H1 (cell line): ENCODE data around the gene OGFOD2. TPM values are rescaled to one million over a fixed set of nuclear protein-coding genes. Genes with fewer than 3 reads are reported as not detected.

Experiments
- CTCF ChIA-PET: fragments of 300-600 bp; sonication (Branson Sonifier 250); formaldehyde crosslinking; loops from one replicate; lab custom pipeline; 2021; ENCODE audit not compliant: partially characterized antibody; lab: Charles Lee
- POLR2A ChIA-PET: fragments of 300-600 bp; sonication (Branson Sonifier 250); formaldehyde crosslinking; loops from one replicate; lab custom pipeline; 2021; ENCODE audit warnings: inconsistent platforms; ENCODE audit not compliant: partially characterized antibody; lab: Charles Lee
- DNase-seq, 2 experiments: peaks; one replicate each; pipeline versions ENCODE4 v3.0.0 to v3.0.0-alpha.2; 2010 to 2022; ENCODE audit warnings: low spot score in 2 of 2, low read depth in 1 of 2, mixed read lengths in 1 of 2
- FAIRE-seq: peaks from 2 replicates; lab custom pipeline; 2011; peaks lifted over from hg19 to GRCh38; lab: Jason Lieb, UNC
- H2AFZ ChIP-seq: 2 replicates; pipeline ENCODE4 v1.8.1; 2012; ENCODE audit warnings: low read length, inconsistent platforms
- H2AK5ac ChIP-seq: 2 replicates; pipeline ENCODE4 v1.6.1; 2013; ENCODE audit warnings: low read depth, low read length
- H2BK120ac ChIP-seq: replicated peaks from 2 replicates; pipeline ENCODE3; 2013; ENCODE audit warnings: low read depth, low read length, inconsistent platforms
- H2BK12ac ChIP-seq: 2 replicates; pipeline ENCODE4 v1.6.1; 2013; ENCODE audit warnings: low read depth, low read length
- H2BK15ac ChIP-seq: 2 replicates; pipeline ENCODE4 v1.6.1; 2013; ENCODE audit warnings: low read length
- H2BK20ac ChIP-seq: 2 replicates; pipeline ENCODE4 v1.6.1; 2013; ENCODE audit warnings: low read length
- H2BK5ac ChIP-seq: 2 replicates; pipeline ENCODE4 v1.6.1; 2013; ENCODE audit warnings: low read depth, low read length
- H3K14ac ChIP-seq: 2 replicates; pipeline ENCODE4 v1.6.1; 2013; ENCODE audit warnings: inconsistent platforms; ENCODE audit not compliant: insufficient read length
- H3K18ac ChIP-seq: 2 replicates; pipeline ENCODE4 v1.6.1; 2013; ENCODE audit warnings: low read length; ENCODE audit errors: extremely low read depth
- H3K23ac ChIP-seq: 2 replicates; pipeline ENCODE4 v1.6.1; 2013; ENCODE audit warnings: inconsistent platforms; ENCODE audit not compliant: insufficient read length
- H3K23me2 ChIP-seq: 2 replicates; pipeline ENCODE4 v1.6.1; 2013; ENCODE audit warnings: low read depth, low read length
- H3K27ac ChIP-seq: 2 replicates; pipeline ENCODE4 v1.6.1; 2011; ENCODE audit warnings: low read depth, low read length, inconsistent platforms
- H3K27me3 ChIP-seq, 4 experiments: replicated peaks in 1 of 4; 1 replicate in 1 of 4; 2 replicates in 3 of 4; pipeline versions ENCODE4 v1.6.1 to v1.8.1; 2011 to 2013; ENCODE audit warnings: low read length in 3 of 4, mild to moderate bottlenecking in 3 of 4, inconsistent platforms in 2 of 4, mixed read lengths in 2 of 4, moderate library complexity in 1 of 4; ENCODE audit not compliant: control insufficient read depth in 3 of 4, insufficient read depth in 3 of 4; ENCODE audit errors: extremely low read depth in 1 of 4
- H3K36me3 ChIP-seq, 4 experiments: 2 replicates each; pipeline versions ENCODE4 v1.6.1 to v1.8.1; 2011 to 2013; ENCODE audit warnings: mild to moderate bottlenecking in 4 of 4, low read length in 3 of 4, moderate library complexity in 2 of 4, control low read depth in 1 of 4, inconsistent platforms in 1 of 4; ENCODE audit not compliant: insufficient read depth in 4 of 4, control insufficient read depth in 2 of 4
- H3K4ac ChIP-seq: replicated peaks from 2 replicates; pipeline ENCODE3; 2013; ENCODE audit warnings: low read length, low read depth, mixed read lengths, inconsistent platforms; ENCODE audit not compliant: insufficient read length
- H3K4me1 ChIP-seq, 4 experiments: replicated peaks in 1 of 4; 1 replicate in 1 of 4; 2 replicates in 3 of 4; pipeline versions ENCODE4 v1.6.1 to v1.8.1; 2011 to 2013; ENCODE audit warnings: low read length in 3 of 4, inconsistent platforms in 2 of 4, mixed read lengths in 1 of 4; ENCODE audit not compliant: insufficient read depth in 4 of 4, control insufficient read depth in 3 of 4
- H3K4me2 ChIP-seq, 2 experiments: 2 replicates each; pipeline versions ENCODE4 v1.6.1 to v1.8.1; 2011 to 2013; ENCODE audit warnings: low read depth in 2 of 2, low read length in 2 of 2, control low read depth in 1 of 2, inconsistent platforms in 1 of 2, mild to moderate bottlenecking in 1 of 2; ENCODE audit not compliant: insufficient read depth in 1 of 2
- H3K4me3 ChIP-seq, 4 experiments: fragments of 200-600, 300-600 bp in 1 of 4; sonication (generic), shearing (Covaris generic), sonication (Bioruptor Twin) in 1 of 4; 2 replicates each; pipeline versions ENCODE4 v1.5.1 to v1.8.1; 2011 to 2016; ENCODE audit warnings: low read length in 4 of 4, low read depth in 3 of 4, control low read depth in 2 of 4, inconsistent platforms in 2 of 4, mild to moderate bottlenecking in 2 of 4, mixed read lengths in 1 of 4, moderate library complexity in 1 of 4; ENCODE audit not compliant: insufficient read depth in 2 of 4; ENCODE audit errors: extremely low read depth in 1 of 4
- H3K56ac ChIP-seq: replicated peaks from 2 replicates; pipeline ENCODE3; 2013; ENCODE audit warnings: low read depth, mild to moderate bottlenecking, mixed read lengths, low read length, inconsistent platforms; ENCODE audit not compliant: insufficient read length
- H3K79me1 ChIP-seq: 2 replicates; pipeline ENCODE4 v1.6.1; 2013; ENCODE audit warnings: low read depth, low read length, control low read depth
- H3K79me2 ChIP-seq, 2 experiments: 2 replicates each; pipeline versions ENCODE4 v1.6.1 to v1.8.1; 2012 to 2013; ENCODE audit warnings: low read length in 2 of 2, mild to moderate bottlenecking in 2 of 2, inconsistent platforms in 1 of 2; ENCODE audit not compliant: insufficient read depth in 2 of 2, control insufficient read depth in 1 of 2
- H3K9ac ChIP-seq, 4 experiments: replicated peaks in 1 of 4; 1 replicate in 1 of 4; 2 replicates in 3 of 4; pipeline versions ENCODE4 v1.6.1 to v1.8.1; 2011 to 2013; ENCODE audit warnings: low read depth in 3 of 4, low read length in 3 of 4, control low read depth in 2 of 4, mild to moderate bottlenecking in 2 of 4, moderate library complexity in 2 of 4, inconsistent platforms in 1 of 4; ENCODE audit errors: extremely low read depth in 1 of 4
- H3K9me3 ChIP-seq, 2 experiments: 2 replicates each; pipeline versions ENCODE4 v1.6.1 to v1.8.1; 2012 to 2013; ENCODE audit warnings: mild to moderate bottlenecking in 2 of 2, moderate library complexity in 2 of 2, control low read depth in 1 of 2, inconsistent platforms in 1 of 2, low read depth in 1 of 2, low read length in 1 of 2, mixed read lengths in 1 of 2; ENCODE audit not compliant: insufficient read depth in 2 of 2
- H4K20me1 ChIP-seq, 2 experiments: replicated peaks in 1 of 2; 2 replicates each; pipeline versions ENCODE3 to v1.8.1; 2011 to 2013; ENCODE audit warnings: inconsistent platforms in 2 of 2, low read length in 2 of 2, mild to moderate bottlenecking in 1 of 2; ENCODE audit not compliant: insufficient read depth in 2 of 2, control insufficient read depth in 1 of 2
- H4K5ac ChIP-seq: 2 replicates; pipeline ENCODE4 v1.6.1; 2013; ENCODE audit warnings: low read length, low read depth, mixed read lengths, inconsistent platforms; ENCODE audit not compliant: insufficient read length
- H4K8ac ChIP-seq: 2 replicates; pipeline ENCODE4 v1.8.0; 2013; ENCODE audit warnings: mild to moderate bottlenecking, moderate library complexity, low read length, inconsistent platforms; ENCODE audit not compliant: insufficient read depth; ENCODE audit errors: extremely low read depth
- H4K91ac ChIP-seq: replicated peaks from 2 replicates; pipeline ENCODE3; 2013; ENCODE audit warnings: low read length, mixed read lengths, inconsistent platforms; ENCODE audit not compliant: insufficient read length
- SIRT6 ChIP-seq: IDR thresholded peaks from one replicate; pipeline ENCODE4 v1.7.1; 2012; ENCODE audit warnings: low read length, inconsistent platforms
- WGBS, 2 experiments: shearing (Covaris generic) in 1 of 2; methylation state at CpG; one replicate each; pipeline versions ENCODE4 v1.1.6 to v1.1.7; 2013 to 2015; ENCODE audit warnings: low lambda C conversion rate in 2 of 2, mixed read lengths in 2 of 2, inconsistent platforms in 1 of 2, low coverage in 1 of 2, missing lambda C conversion rate in 1 of 2; ENCODE audit not compliant: insufficient replicate concordance in 2 of 2, insufficient coverage in 1 of 2, insufficient read length in 1 of 2; ENCODE audit errors: extremely low coverage in 1 of 2, missing lambda C conversion rate in 1 of 2; 5-methylcytosine and 5-hydroxymethylcytosine counted together
- polyA plus RNA-seq, 7 experiments: library from polyadenylated mRNA; depleted of rRNA in 3 of 7; stranded (reverse) in 5 of 7; unstranded in 2 of 7; fragments of >200 nt in 5 of 7; fragments of 200-250 nt in 2 of 7; gene quantifications; 1 replicate in 5 of 7; 2 replicates in 1 of 7; 4 replicates in 1 of 7; pipeline versions ENCODE4 v1.2.1 to v1.2.3, GENCODE V29; 2011 to 2013; ENCODE audit warnings: missing spikeins in 2 of 7, mixed read lengths in 2 of 7
- total RNA-seq: library from RNA; stranded (reverse); fragmentation: NEBNext Ultra II Directional; extraction: Animal tissue kit (Norgen Biotek cat#: 25700); gene quantifications from 2 replicates; pipeline ENCODE4 v1.2.1, GENCODE V29; 2021

OGFOD2 gene
- total and polyA plus RNA-seq, 2 of the 8 experiments (the other 6 are each of a cell fraction or from before 2014, with no cell fraction given), result 17.3 to 20.3 TPM

- H3K79me1 ChIP-seq, result no peaks in the 10 kb centered on the region
- no peak overlapping the region for H3K56ac ChIP-seq
- no peak overlapping the region for H3K27ac ChIP-seq
- DNase-seq (no peak), FAIRE-seq (no peak)
- H3K23me2 ChIP-seq, result no peaks in the 10 kb centered on the region
- no peak overlapping the region for H4K91ac ChIP-seq
- ChIA-PET POLR2A (no interaction called here), CTCF (interaction anchor here (3.5 kb wide), 1 partner anchor 26 kb away, joined by 9 read pairs; no protein-coding TSS in a partner anchor)
- no peak overlapping the region for H2BK5ac ChIP-seq
- H2BK15ac ChIP-seq, result no peak overlapping the region
- H3K79me2 ChIP-seq, result no peaks in the 10 kb centered on the region
- WGBS, 2 experiments, result no CpG with 5 or more reads among the region's 1 CpG
- no peak overlapping the region for H3K4ac ChIP-seq
- H4K5ac ChIP-seq, result no peak overlapping the region
- H3K4me2 ChIP-seq, result no peak overlapping the region
- no peaks in the 10 kb centered on the region for H3K36me3 ChIP-seq
- no peak overlapping the region for H2AFZ ChIP-seq
- no peak overlapping the region for H3K18ac ChIP-seq
- no peaks in the 10 kb centered on the region for H3K4me1 ChIP-seq
- no peak overlapping the region for H3K14ac ChIP-seq
- no peak overlapping the region for H2BK20ac ChIP-seq
- no peaks in the 10 kb centered on the region for H4K20me1 ChIP-seq
- H3K23ac ChIP-seq, result no peak overlapping the region
- no peak overlapping the region for H3K4me3 ChIP-seq
- H2BK120ac ChIP-seq, result no peak overlapping the region
- no peak overlapping the region for H4K8ac ChIP-seq
- H3K9ac ChIP-seq, result no peak overlapping the region
- no peak for TF ChIP-seq SIRT6
- no peak overlapping the region for H2BK12ac ChIP-seq
- H3K27me3 ChIP-seq, result no peaks in the 10 kb centered on the region
- no peak overlapping the region for H2AK5ac ChIP-seq
- H3K9me3 ChIP-seq, result no peaks in the 10 kb centered on the region; a peak in 1 of 4 replicates
Measured at GRCh38 chr12:123017753-123018152, 42.7 kb downstream of the OGFOD2 start.
